K562 (cell line): ENCODE data around the gene GJC2. TPM values are rescaled to one million over a fixed set of nuclear protein-coding genes. Genes with fewer than 3 reads are reported as not detected.

Experiments
- ATAC-seq: fragments of 200-7000 bp; cut with Tn5 transposase; 3 replicates; pipeline ENCODE4 v1.9.1; 2020; ENCODE audit warnings: moderate library complexity
- BruUV-seq: library from RNA; stranded (reverse); fragments of 400-500 nt; replicated peaks from 2 replicates; lab custom pipeline; 2021; lab: Mats Ljungman, UMichigan
- CTCF ChIA-PET: fragments of 300-600 bp; formaldehyde crosslinking; extraction: SDS; loops from one replicate; lab custom pipeline; 2021; ENCODE audit warnings: low intra/inter-chr PET ratio; lab: Yijun Ruan, JAX
- POLR2A ChIA-PET: fragments of 300-600, 350-650 bp; sonication (Branson Sonifier 250); formaldehyde crosslinking; extraction: SDS; loops from one replicate; lab custom pipeline; 2021; ENCODE audit warnings: antibody characterized with exemption, inconsistent platforms; lab: Yijun Ruan, JAX
- DNase-seq, 4 experiments: peaks; one replicate each; pipeline versions ENCODE4 v3.0.0 to v3.0.0-alpha.2; 2011 to 2018; ENCODE audit warnings: low spot score in 3 of 4, mixed read lengths in 3 of 4; ENCODE audit errors: extremely low read depth in 1 of 4
- FAIRE-seq: peaks from 2 replicates; lab custom pipeline; 2011; peaks lifted over from hg19 to GRCh38; lab: Jason Lieb, UNC
- H2AFZ ChIP-seq: 2 replicates; pipeline ENCODE4 v1.6.0; 2011; ENCODE audit warnings: low read depth, low read length, control low read depth, inconsistent platforms
- H3K27ac ChIP-seq: fragments of 200-600 bp; 3 replicates; pipeline ENCODE4 v1.8.0; 2011; ENCODE audit warnings: low read depth, mild to moderate bottlenecking, control low read depth, inconsistent platforms, low read length, moderate library complexity, mixed read lengths; ENCODE audit errors: extremely low read depth
- H3K27me3 ChIP-seq, 2 experiments: fragments of 300-600 bp in 1 of 2; 2 replicates in 1 of 2; 3 replicates in 1 of 2; pipeline versions ENCODE4 v1.6.0 to v1.8.0; 2011; ENCODE audit warnings: inconsistent platforms in 2 of 2, low read length in 2 of 2, mild to moderate bottlenecking in 1 of 2, mixed read lengths in 1 of 2, moderate library complexity in 1 of 2; ENCODE audit not compliant: control insufficient read depth in 2 of 2, insufficient read depth in 2 of 2
- H3K36me3 ChIP-seq: fragments of 300-600 bp; 3 replicates; pipeline ENCODE4 v1.8.0; 2011; ENCODE audit warnings: mild to moderate bottlenecking, low read length, inconsistent platforms; ENCODE audit not compliant: control insufficient read depth, insufficient read depth
- H3K4me1 ChIP-seq, 2 experiments: fragments of 200-600 bp in 1 of 2; replicated peaks in 1 of 2; 2 replicates in 1 of 2; 3 replicates in 1 of 2; pipeline versions ENCODE4 v1.5.1 to v1.8.0; 2011; ENCODE audit warnings: inconsistent platforms in 2 of 2, low read length in 2 of 2, mild to moderate bottlenecking in 1 of 2, mixed read lengths in 1 of 2, moderate library complexity in 1 of 2; ENCODE audit not compliant: control insufficient read depth in 2 of 2, insufficient read depth in 2 of 2
- H3K4me2 ChIP-seq: 2 replicates; pipeline ENCODE4 v1.6.1; 2011; ENCODE audit warnings: low read length, control low read depth, inconsistent platforms, mixed read lengths; ENCODE audit not compliant: insufficient read depth
- H3K4me3 ChIP-seq: fragments of 200-600 bp; sonication (generic), shearing (Covaris generic); 2 replicates; pipeline ENCODE4 v1.5.1; 2016; ENCODE audit warnings: control low read depth, inconsistent platforms
- H3K79me2 ChIP-seq: fragments of 200-600 bp; 3 replicates; pipeline ENCODE4 v1.8.0; 2011; ENCODE audit warnings: low read length, inconsistent platforms; ENCODE audit not compliant: control insufficient read depth, insufficient read depth
- H3K9ac ChIP-seq, 2 experiments: 2 replicates each; pipeline versions ENCODE4 v1.6.0 to v1.6.1; 2011; ENCODE audit warnings: low read depth in 2 of 2, low read length in 2 of 2, control low read depth in 1 of 2, inconsistent platforms in 1 of 2, mild to moderate bottlenecking in 1 of 2, mixed read lengths in 1 of 2; ENCODE audit not compliant: insufficient read depth in 1 of 2
- H3K9me1 ChIP-seq: one replicate; pipeline ENCODE4 v1.6.0; 2011; ENCODE audit warnings: inconsistent platforms, mild to moderate bottlenecking, low read length, moderate library complexity; ENCODE audit not compliant: control insufficient read depth, insufficient read depth
- H3K9me3 ChIP-seq: replicated peaks from 2 replicates; pipeline ENCODE4 v1.5.1; 2011; ENCODE audit warnings: low read depth, low read length, inconsistent platforms; ENCODE audit not compliant: control insufficient read depth, insufficient read depth
- H4K20me1 ChIP-seq: replicated peaks from 2 replicates; pipeline ENCODE4 v1.6.1; 2011; ENCODE audit warnings: low read length, inconsistent platforms, mixed read lengths; ENCODE audit not compliant: control insufficient read depth, insufficient read depth
- LARP7 ChIP-seq: fragments of 450-650 bp; IDR thresholded peaks from 2 replicates; pipeline ENCODE4 v1.6.1; 2016
- POLR2A ChIP-seq: fragments of 450-650 bp; conservative IDR thresholded peaks from 2 replicates; pipeline ENCODE4 v1.6.1; 2016
- PREB ChIP-seq: sonication (generic); formaldehyde crosslinking; IDR thresholded peaks from 2 replicates; pipeline ENCODE4 v1.8.1; 2023; ENCODE audit warnings: mild to moderate bottlenecking, missing genetic modification reagents
- SIX5 ChIP-seq, 2 experiments: IDR thresholded peaks; 2 replicates each; pipeline ENCODE4 v1.6.1; 2011; ENCODE audit warnings: low read length in 2 of 2, borderline replicate concordance in 1 of 2, low read depth in 1 of 2, mild to moderate bottlenecking in 1 of 2, moderate library complexity in 1 of 2; ENCODE audit not compliant: insufficient read depth in 1 of 2
- THRAP3 ChIP-seq: fragments of 450-650 bp; IDR thresholded peaks from 2 replicates; pipeline ENCODE4 v1.6.1; 2016; ENCODE audit warnings: mild to moderate bottlenecking, inconsistent platforms, borderline replicate concordance
- ZNF140 ChIP-seq: fragments of 250-450 bp; sonication (Bioruptor Pico); IDR thresholded peaks from 2 replicates; pipeline ENCODE4 v1.8.0; 2021; ENCODE audit warnings: moderate library complexity, mild to moderate bottlenecking, inconsistent platforms
- ZNF717 ChIP-seq: fragments of 250-450 bp; sonication (Bioruptor Pico); IDR thresholded peaks from 2 replicates; pipeline ENCODE4 v1.5.0; 2021
- WGBS: fragments of 100-300 bp; shearing (Covaris generic); methylation state at CpG from one replicate; pipeline ENCODE4 v1.1.6; 2016; ENCODE audit warnings: low coverage, mixed read lengths; ENCODE audit not compliant: insufficient coverage; ENCODE audit errors: missing lambda C conversion rate; 5-methylcytosine and 5-hydroxymethylcytosine counted together
- in situ Hi-C: fragments of 300-500 bp; cut with MboI; formaldehyde crosslinking; loops from 4 replicates; pipeline ENCODE4 v1.15.0; 2018; ENCODE audit warnings: inconsistent platforms, mixed read lengths
- intact Hi-C: fragments of 100-400 bp; cut with micrococcal nuclease; formaldehyde crosslinking; loops from 2 replicates; pipeline ENCODE4 v1.14.2; 2022
- polyA plus RNA-seq, 8 experiments: library from polyadenylated mRNA; depleted of rRNA in 4 of 8; stranded (reverse) in 5 of 8; unstranded in 3 of 8; fragments of >200 nt; fragmentation: Nextera tagmentation in 2 of 8; fragmentation: Illumina TruSeq in 1 of 8; extraction: Ambion mirVana in 2 of 8; extraction: Trizol in 1 of 8; gene quantifications; 2 replicates each; pipeline versions ENCODE4 v1.2.1 to v1.2.3, GENCODE V29; 2011 to 2014; ENCODE audit warnings: inconsistent platforms in 1 of 8, missing spikeins in 1 of 8
- total RNA-seq, 7 experiments: library from RNA; depleted of rRNA in 6 of 7; stranded (reverse); fragments of >200 nt in 6 of 7; fragmentation: Illumina TruSeq in 2 of 7; extraction: Trizol in 2 of 7; gene quantifications; 2 replicates each; pipeline versions ENCODE4 v1.2.1 to v1.2.3, GENCODE V29; 2011 to 2021; ENCODE audit warnings: low replicate concordance in 1 of 7

GJC2 gene
- total and polyA plus RNA-seq, 9 of the 15 experiments (the other 6 are each of a cell fraction or from before 2014, with no cell fraction given): 0.03 to 0.62 (median 0.11) TPM; not detected in 2

GRCh38 chr1:228180959-228181644, 31.4 kb downstream of the GJC2 start (continued):
- TF ChIP-seq LARP7: no peak
- no peak for TF ChIP-seq ZNF717 (CRISPR knock-in tag)
- no peak for TF ChIP-seq POLR2A

GRCh38 chr1:228181645-228182034, 31.9 kb downstream of the GJC2 start:
- no peak overlapping the region for H2AFZ ChIP-seq
- intact Hi-C loops: loop anchor here (5.0 kb wide), 1 partner anchor 49 kb away; no protein-coding TSS in a partner anchor
- BruUV-seq: no TSS peak
- H3K9me3 ChIP-seq: no peaks in the 10 kb centered on the region
- no peak overlapping the region for H3K4me3 ChIP-seq
- in situ Hi-C loops: no loop called here
- ChIA-PET CTCF (no interaction called here), POLR2A (no interaction called here)
- no peak for FAIRE-seq
- DNase-seq: no peak
- no peaks in the 10 kb centered on the region for H3K9me1 ChIP-seq
- H3K27ac ChIP-seq: no peak overlapping the region
- no peaks in the 10 kb centered on the region for H3K36me3 ChIP-seq
- H3K4me1 ChIP-seq: peaks cover 19 to 22% of the 10 kb centered on the region in 2 experiments; a peak in 4 of 5 replicates
- no peaks in the 10 kb centered on the region for H3K79me2 ChIP-seq
- H3K4me2 ChIP-seq: no peak overlapping the region
- H4K20me1 ChIP-seq: 0 out of 2 replicates have a peak, but pooled peaks cover 4% of the 10 kb centered on the region
- H3K27me3 ChIP-seq: no peaks in the 10 kb centered on the region
- 68% methylated on average over 9 of the region's 9 CpGs for WGBS
- peak overlapping the region in 1 of 2 experiments; percentile 60; a peak in 1 of 4 replicates for H3K9ac ChIP-seq
- ATAC-seq: no peak
- TF ChIP-seq ZNF140: no peak
- no peak for TF ChIP-seq THRAP3
- no peak for TF ChIP-seq SIX5 (IDR thresholded peaks at IDR 0.05; ENCODE audit: borderline replicate concordance in 1 of 2, insufficient read depth in 1 of 2, low read depth in 1 of 2, low read length in 2 of 2)
- no peak for TF ChIP-seq PREB (CRISPR knock-in tag)
